NT2/D1 (cell line): ENCODE data around the gene ZBTB14.

Experiments
- YY1 ChIP-seq: IDR thresholded peaks from 2 replicates; pipeline ENCODE4 v1.6.1; 2011; ENCODE audit not compliant: insufficient read length, insufficient read depth
- ZNF274 ChIP-seq: IDR thresholded peaks from 2 replicates; pipeline ENCODE4 v1.6.1; 2011; ENCODE audit warnings: mild to moderate bottlenecking, low read depth, low read length

DNA sequence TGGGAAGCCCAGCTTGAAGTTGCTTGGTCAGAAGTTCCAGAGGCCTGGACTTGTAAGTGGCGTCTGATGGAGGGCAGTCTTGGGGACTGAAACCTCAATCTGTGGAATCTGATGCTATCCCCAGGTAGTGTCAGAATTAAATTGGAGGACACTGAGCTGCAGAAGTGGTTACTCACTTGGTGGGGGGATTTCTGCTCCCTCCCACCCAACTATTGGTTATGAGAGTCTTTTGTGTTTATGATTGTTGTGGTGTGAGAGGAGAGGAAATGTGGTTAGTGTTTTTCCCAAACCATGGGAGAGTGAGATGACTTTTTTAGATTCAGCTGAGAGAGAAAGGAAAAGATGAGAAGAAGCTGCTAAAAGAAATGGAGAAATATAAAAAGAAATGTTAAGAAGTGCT is 12.8 kb downstream of the ZBTB14 start:
- no peak for TF ChIP-seq ZNF274
- no peak for TF ChIP-seq YY1
